Measurements from ENCODE around the gene PTPRC. TPM values are rescaled to one million over a fixed set of nuclear protein-coding genes. Genes with fewer than 3 reads are reported as not detected.

PTPRC gene
- total and polyA plus RNA-seq, 9 donors, result 1.9 to 17.5 (median 6.9) TPM

- 18 to 27% (median 22%) methylated on average over 1 of the region's 1 CpG for WGBS, 3 donors
- H3K36me3 ChIP-seq, result no peaks in the 10 kb centered on the region
- no peaks in the 10 kb centered on the region for H3K27me3 ChIP-seq
- no peak for DNase-seq
- H3K4me3 ChIP-seq, result no peak overlapping the region
- intact Hi-C loops (cut with DNase I), result no loop called here
- no peak for TF ChIP-seq POLR2A (IDR thresholded peaks at IDR 0.05)
- no peak for TF ChIP-seq CTCF (IDR thresholded peaks at IDR 0.05)
- TF ChIP-seq EP300 (IDR thresholded peaks at IDR 0.05), result no peak
- no peak overlapping the region for H3K27ac ChIP-seq
- H3K4me1 ChIP-seq (ENCODE audit: insufficient read depth), result no peaks in the 10 kb centered on the region
- H3K9me3 ChIP-seq, result no peaks in the 10 kb centered on the region
Measured at GRCh38 chr1:198773030-198773429, 134.2 kb downstream of the PTPRC start.

GRCh38 chr1:198773523-198773922, 134.7 kb downstream of the PTPRC start:
- no peaks in the 10 kb centered on the region for H3K4me1 ChIP-seq (ENCODE audit: insufficient read depth)
- TF ChIP-seq POLR2A (IDR thresholded peaks at IDR 0.05), result no peak
- WGBS, 3 donors, result 93 to 95% (median 94%) methylated on average over 3 of the region's 3 CpGs
- H3K36me3 ChIP-seq, result no peaks in the 10 kb centered on the region
- H3K27ac ChIP-seq, result no peak overlapping the region
- H3K9me3 ChIP-seq, result no peaks in the 10 kb centered on the region
- no peak for DNase-seq
- H3K4me3 ChIP-seq, result no peak overlapping the region
- no peaks in the 10 kb centered on the region for H3K27me3 ChIP-seq
- intact Hi-C loops (cut with DNase I), result no loop called here

GRCh38 chr1:198774421-198774820, 135.6 kb downstream of the PTPRC start:
- H3K36me3 ChIP-seq, result no peaks in the 10 kb centered on the region
- no peak overlapping the region for H3K4me3 ChIP-seq
- no peak for DNase-seq
- H3K9me3 ChIP-seq, result no peaks in the 10 kb centered on the region
- H3K4me1 ChIP-seq (ENCODE audit: insufficient read depth), result no peaks in the 10 kb centered on the region
- TF ChIP-seq POLR2A (IDR thresholded peaks at IDR 0.05) (no peak), CTCF (IDR thresholded peaks at IDR 0.05) (no peak), EP300 (IDR thresholded peaks at IDR 0.05) (no peak)
- intact Hi-C loops (cut with DNase I), result no loop called here
- no peak overlapping the region for H3K27ac ChIP-seq
- 89 to 93% (median 90%) methylated on average over 2 of the region's 2 CpGs for WGBS, 3 donors
- no peaks in the 10 kb centered on the region for H3K27me3 ChIP-seq

- WGBS, 3 donors, result 83 to 88% (median 85%) methylated on average over 6 of the region's 6 CpGs
- DNase-seq, result no peak
- TF ChIP-seq CTCF (IDR thresholded peaks at IDR 0.05), result no peak
- TF ChIP-seq EP300 (IDR thresholded peaks at IDR 0.05), result no peak
- no peak for TF ChIP-seq POLR2A (IDR thresholded peaks at IDR 0.05)
Measured at GRCh38 chr1:198775606-198776005, 136.8 kb downstream of the PTPRC start.

GRCh38 chr1:198776602-198777029, 137.8 kb downstream of the PTPRC start:
- no peaks in the 10 kb centered on the region for H3K9me3 ChIP-seq
- H3K27ac ChIP-seq, result no peak overlapping the region
- H3K4me3 ChIP-seq, result no peak overlapping the region
- no peaks in the 10 kb centered on the region for H3K27me3 ChIP-seq
- 73 to 89% (median 85%) methylated on average over 4 of the region's 4 CpGs for WGBS, 3 donors
- no peaks in the 10 kb centered on the region for H3K4me1 ChIP-seq (ENCODE audit: insufficient read depth)
- DNase-seq, result no peak
- no peak for TF ChIP-seq POLR2A (IDR thresholded peaks at IDR 0.05)
- TF ChIP-seq CTCF (IDR thresholded peaks at IDR 0.05), result no peak
- TF ChIP-seq EP300 (IDR thresholded peaks at IDR 0.05), result no peak
- intact Hi-C loops (cut with DNase I), result no loop called here
- H3K36me3 ChIP-seq, result no peaks in the 10 kb centered on the region

More at GRCh38 chr1:198775606-198776005, 136.8 kb downstream of the PTPRC start:
- no peak overlapping the region for H3K4me3 ChIP-seq
- no peak overlapping the region for H3K27ac ChIP-seq
- no peaks in the 10 kb centered on the region for H3K4me1 ChIP-seq (ENCODE audit: insufficient read depth)
- no peaks in the 10 kb centered on the region for H3K9me3 ChIP-seq
- H3K36me3 ChIP-seq, result no peaks in the 10 kb centered on the region
- H3K27me3 ChIP-seq, result no peaks in the 10 kb centered on the region
- intact Hi-C loops (cut with DNase I), result no loop called here

All from ovary (tissue), 9 donors.